ENCODE results near the gene CMC2. TPM values are rescaled to one million over a fixed set of nuclear protein-coding genes. Genes with fewer than 3 reads are reported as not detected.

CMC2 gene
- total and polyA plus RNA-seq, 9 of the 15 experiments (the other 6 are each of a cell fraction or from before 2014, with no cell fraction given) = 122 to 501 (median 172) TPM

DNA sequence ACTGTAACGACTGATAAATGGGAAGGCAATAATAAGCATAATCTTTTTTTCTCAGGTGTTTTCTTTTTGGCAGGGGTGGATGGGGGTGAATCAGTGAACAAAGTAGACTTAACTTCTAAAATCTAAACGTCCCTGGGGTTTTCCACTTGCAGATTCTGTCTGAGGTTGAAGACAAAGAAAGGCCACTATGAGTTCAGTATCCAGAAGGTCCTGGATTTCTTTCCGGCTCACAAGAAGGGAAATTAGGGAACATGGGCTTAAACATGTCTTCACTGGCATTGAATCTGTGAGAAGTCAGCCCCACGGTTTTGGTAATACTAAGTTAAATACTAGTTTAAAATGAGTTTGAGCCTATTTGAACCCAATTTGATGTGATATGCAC lies 67.8 kb downstream of the CMC2 start:
- no peak for DNase-seq (ENCODE audit: extremely low read depth in 1 of 4, low spot score in 3 of 4)
- ChIA-PET CTCF (ENCODE audit: low intra/inter-chr PET ratio) (no interaction called here), POLR2A (no interaction called here)
- Histone ChIP-seq H3K4me2 (ENCODE audit: insufficient read depth, low read length) (no peak overlapping the region), H3K9me3 (replicated peaks; ENCODE audit: control insufficient read depth, insufficient read depth, low read depth, low read length) (no peaks in the 10 kb centered on the region), H4K20me1 (replicated peaks; ENCODE audit: control insufficient read depth, insufficient read depth, low read length) (no peaks in the 10 kb centered on the region), H3K4me1 (replicated peaks in 1 of 2; ENCODE audit: control insufficient read depth in 2 of 2, insufficient read depth in 2 of 2, low read length in 2 of 2) (no peaks in the 10 kb centered on the region), H3K79me2 (ENCODE audit: control insufficient read depth, insufficient read depth, low read length) (no peaks in the 10 kb centered on the region), H3K4me3 (no peak overlapping the region), H2AFZ (ENCODE audit: low read depth, low read length) (no peak overlapping the region), H3K27ac (ENCODE audit: extremely low read depth, low read depth, low read length) (no peak overlapping the region), H3K27me3 (ENCODE audit: control insufficient read depth in 2 of 2, insufficient read depth in 2 of 2, low read length in 2 of 2) (peaks cover 26 to 45% of the 10 kb centered on the region in 2 experiments), H3K9me1 (ENCODE audit: control insufficient read depth, insufficient read depth, low read length) (no peaks in the 10 kb centered on the region), H3K9ac (ENCODE audit: insufficient read depth in 1 of 2, low read depth in 2 of 2, low read length in 2 of 2) (no peak overlapping the region), H3K36me3 (ENCODE audit: control insufficient read depth, insufficient read depth, low read length) (no peaks in the 10 kb centered on the region)
- FAIRE-seq = no peak
- WGBS (ENCODE audit: insufficient coverage, low coverage, missing lambda C conversion rate) = 0% methylated on average over 4 of the region's 4 CpGs
- no TSS peak for BruUV-seq (replicated peaks)
- intact Hi-C loops (cut with micrococcal nuclease) (no loop called here), in situ Hi-C loops (cut with MboI) (no loop called here)
- TF ChIP-seq, protein P1, sequence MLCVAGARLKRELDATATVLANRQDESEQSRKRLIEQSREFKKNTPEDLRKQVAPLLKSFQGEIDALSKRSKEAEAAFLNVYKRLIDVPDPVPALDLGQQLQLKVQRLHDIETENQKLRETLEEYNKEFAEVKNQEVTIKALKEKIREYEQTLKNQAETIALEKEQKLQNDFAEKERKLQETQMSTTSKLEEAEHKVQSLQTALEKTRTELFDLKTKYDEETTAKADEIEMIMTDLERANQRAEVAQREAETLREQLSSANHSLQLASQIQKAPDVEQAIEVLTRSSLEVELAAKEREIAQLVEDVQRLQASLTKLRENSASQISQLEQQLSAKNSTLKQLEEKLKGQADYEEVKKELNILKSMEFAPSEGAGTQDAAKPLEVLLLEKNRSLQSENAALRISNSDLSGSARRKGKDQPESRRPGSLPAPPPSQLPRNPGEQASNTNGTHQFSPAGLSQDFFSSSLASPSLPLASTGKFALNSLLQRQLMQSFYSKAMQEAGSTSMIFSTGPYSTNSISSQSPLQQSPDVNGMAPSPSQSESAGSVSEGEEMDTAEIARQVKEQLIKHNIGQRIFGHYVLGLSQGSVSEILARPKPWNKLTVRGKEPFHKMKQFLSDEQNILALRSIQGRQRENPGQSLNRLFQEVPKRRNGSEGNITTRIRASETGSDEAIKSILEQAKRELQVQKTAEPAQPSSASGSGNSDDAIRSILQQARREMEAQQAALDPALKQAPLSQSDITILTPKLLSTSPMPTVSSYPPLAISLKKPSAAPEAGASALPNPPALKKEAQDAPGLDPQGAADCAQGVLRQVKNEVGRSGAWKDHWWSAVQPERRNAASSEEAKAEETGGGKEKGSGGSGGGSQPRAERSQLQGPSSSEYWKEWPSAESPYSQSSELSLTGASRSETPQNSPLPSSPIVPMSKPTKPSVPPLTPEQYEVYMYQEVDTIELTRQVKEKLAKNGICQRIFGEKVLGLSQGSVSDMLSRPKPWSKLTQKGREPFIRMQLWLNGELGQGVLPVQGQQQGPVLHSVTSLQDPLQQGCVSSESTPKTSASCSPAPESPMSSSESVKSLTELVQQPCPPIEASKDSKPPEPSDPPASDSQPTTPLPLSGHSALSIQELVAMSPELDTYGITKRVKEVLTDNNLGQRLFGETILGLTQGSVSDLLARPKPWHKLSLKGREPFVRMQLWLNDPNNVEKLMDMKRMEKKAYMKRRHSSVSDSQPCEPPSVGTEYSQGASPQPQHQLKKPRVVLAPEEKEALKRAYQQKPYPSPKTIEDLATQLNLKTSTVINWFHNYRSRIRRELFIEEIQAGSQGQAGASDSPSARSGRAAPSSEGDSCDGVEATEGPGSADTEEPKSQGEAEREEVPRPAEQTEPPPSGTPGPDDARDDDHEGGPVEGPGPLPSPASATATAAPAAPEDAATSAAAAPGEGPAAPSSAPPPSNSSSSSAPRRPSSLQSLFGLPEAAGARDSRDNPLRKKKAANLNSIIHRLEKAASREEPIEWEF (CRISPR knock-in tag; IDR thresholded peaks at IDR 0.05) = no peak
- TF ChIP-seq STAT5B (CRISPR knock-in tag; IDR thresholded peaks at IDR 0.05) = no peak
- TF ChIP-seq PHB2 (IDR thresholded peaks at IDR 0.05; ENCODE audit: low read depth) = no peak
- no peak for TF ChIP-seq TEAD2 (tag; IDR thresholded peaks at IDR 0.05)
- TF ChIP-seq KLF13 (tag; IDR thresholded peaks at IDR 0.05; ENCODE audit: borderline replicate concordance, low read depth) = no peak
- TF ChIP-seq HNRNPH1 (optimal IDR thresholded peaks at IDR 0.05; ENCODE audit: low read depth, low read length) = no peak
- no peak for TF ChIP-seq FOXJ3 (CRISPR knock-in tag; IDR thresholded peaks at IDR 0.05)
- no peak for TF ChIP-seq TBL1XR1 (IDR thresholded peaks at IDR 0.05; ENCODE audit: low read length in 2 of 2)
- TF ChIP-seq, protein P2, sequence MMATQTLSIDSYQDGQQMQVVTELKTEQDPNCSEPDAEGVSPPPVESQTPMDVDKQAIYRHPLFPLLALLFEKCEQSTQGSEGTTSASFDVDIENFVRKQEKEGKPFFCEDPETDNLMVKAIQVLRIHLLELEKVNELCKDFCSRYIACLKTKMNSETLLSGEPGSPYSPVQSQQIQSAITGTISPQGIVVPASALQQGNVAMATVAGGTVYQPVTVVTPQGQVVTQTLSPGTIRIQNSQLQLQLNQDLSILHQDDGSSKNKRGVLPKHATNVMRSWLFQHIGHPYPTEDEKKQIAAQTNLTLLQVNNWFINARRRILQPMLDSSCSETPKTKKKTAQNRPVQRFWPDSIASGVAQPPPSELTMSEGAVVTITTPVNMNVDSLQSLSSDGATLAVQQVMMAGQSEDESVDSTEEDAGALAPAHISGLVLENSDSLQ (IDR thresholded peaks at IDR 0.05) = no peak
- no peak for ATAC-seq
